K562 (cell line): ENCODE results near the gene HAUS5. TPM values are rescaled to one million over a fixed set of nuclear protein-coding genes. Genes with fewer than 3 reads are reported as not detected.

Experiments
- ATAC-seq: fragments of 200-7000 bp; cut with Tn5 transposase; 3 replicates; pipeline ENCODE4 v1.9.1; 2020; ENCODE audit warnings: moderate library complexity
- BruUV-seq: library from RNA; stranded (reverse); fragments of 400-500 nt; replicated peaks from 2 replicates; lab custom pipeline; 2021; lab: Mats Ljungman, UMichigan
- CTCF ChIA-PET: fragments of 300-600 bp; formaldehyde crosslinking; extraction: SDS; loops from one replicate; lab custom pipeline; 2021; ENCODE audit warnings: low intra/inter-chr PET ratio; lab: Yijun Ruan, JAX
- POLR2A ChIA-PET: fragments of 300-600, 350-650 bp; sonication (Branson Sonifier 250); formaldehyde crosslinking; extraction: SDS; loops from one replicate; lab custom pipeline; 2021; ENCODE audit warnings: antibody characterized with exemption, inconsistent platforms; lab: Yijun Ruan, JAX
- DNase-seq, 4 experiments: peaks; one replicate each; pipeline versions ENCODE4 v3.0.0 to v3.0.0-alpha.2; 2011 to 2018; ENCODE audit warnings: low spot score in 3 of 4, mixed read lengths in 3 of 4; ENCODE audit errors: extremely low read depth in 1 of 4
- FAIRE-seq: peaks from 2 replicates; lab custom pipeline; 2011; peaks lifted over from hg19 to GRCh38; lab: Jason Lieb, UNC
- H2AFZ ChIP-seq: 2 replicates; pipeline ENCODE4 v1.6.0; 2011; ENCODE audit warnings: low read depth, low read length, control low read depth, inconsistent platforms
- H3K27ac ChIP-seq: fragments of 200-600 bp; 3 replicates; pipeline ENCODE4 v1.8.0; 2011; ENCODE audit warnings: low read depth, mild to moderate bottlenecking, control low read depth, inconsistent platforms, low read length, moderate library complexity, mixed read lengths; ENCODE audit errors: extremely low read depth
- H3K27me3 ChIP-seq, 2 experiments: fragments of 300-600 bp in 1 of 2; 2 replicates in 1 of 2; 3 replicates in 1 of 2; pipeline versions ENCODE4 v1.6.0 to v1.8.0; 2011; ENCODE audit warnings: inconsistent platforms in 2 of 2, low read length in 2 of 2, mild to moderate bottlenecking in 1 of 2, mixed read lengths in 1 of 2, moderate library complexity in 1 of 2; ENCODE audit not compliant: control insufficient read depth in 2 of 2, insufficient read depth in 2 of 2
- H3K36me3 ChIP-seq: fragments of 300-600 bp; 3 replicates; pipeline ENCODE4 v1.8.0; 2011; ENCODE audit warnings: mild to moderate bottlenecking, low read length, inconsistent platforms; ENCODE audit not compliant: control insufficient read depth, insufficient read depth
- H3K4me1 ChIP-seq, 2 experiments: fragments of 200-600 bp in 1 of 2; replicated peaks in 1 of 2; 2 replicates in 1 of 2; 3 replicates in 1 of 2; pipeline versions ENCODE4 v1.5.1 to v1.8.0; 2011; ENCODE audit warnings: inconsistent platforms in 2 of 2, low read length in 2 of 2, mild to moderate bottlenecking in 1 of 2, mixed read lengths in 1 of 2, moderate library complexity in 1 of 2; ENCODE audit not compliant: control insufficient read depth in 2 of 2, insufficient read depth in 2 of 2
- H3K4me2 ChIP-seq: 2 replicates; pipeline ENCODE4 v1.6.1; 2011; ENCODE audit warnings: low read length, control low read depth, inconsistent platforms, mixed read lengths; ENCODE audit not compliant: insufficient read depth
- H3K4me3 ChIP-seq: fragments of 200-600 bp; sonication (generic), shearing (Covaris generic); 2 replicates; pipeline ENCODE4 v1.5.1; 2016; ENCODE audit warnings: control low read depth, inconsistent platforms
- H3K79me2 ChIP-seq: fragments of 200-600 bp; 3 replicates; pipeline ENCODE4 v1.8.0; 2011; ENCODE audit warnings: low read length, inconsistent platforms; ENCODE audit not compliant: control insufficient read depth, insufficient read depth
- H3K9ac ChIP-seq, 2 experiments: 2 replicates each; pipeline versions ENCODE4 v1.6.0 to v1.6.1; 2011; ENCODE audit warnings: low read depth in 2 of 2, low read length in 2 of 2, control low read depth in 1 of 2, inconsistent platforms in 1 of 2, mild to moderate bottlenecking in 1 of 2, mixed read lengths in 1 of 2; ENCODE audit not compliant: insufficient read depth in 1 of 2
- H3K9me1 ChIP-seq: one replicate; pipeline ENCODE4 v1.6.0; 2011; ENCODE audit warnings: inconsistent platforms, mild to moderate bottlenecking, low read length, moderate library complexity; ENCODE audit not compliant: control insufficient read depth, insufficient read depth
- H3K9me3 ChIP-seq: replicated peaks from 2 replicates; pipeline ENCODE4 v1.5.1; 2011; ENCODE audit warnings: low read depth, low read length, inconsistent platforms; ENCODE audit not compliant: control insufficient read depth, insufficient read depth
- H4K20me1 ChIP-seq: replicated peaks from 2 replicates; pipeline ENCODE4 v1.6.1; 2011; ENCODE audit warnings: low read length, inconsistent platforms, mixed read lengths; ENCODE audit not compliant: control insufficient read depth, insufficient read depth
- DDX20 ChIP-seq: fragments of 450-650 bp; IDR thresholded peaks from 2 replicates; pipeline ENCODE4 v1.6.1; 2016; ENCODE audit warnings: missing genetic modification characterization, low read depth, mild to moderate bottlenecking, missing compliant biosample characterization, moderate library complexity
- FOSL1 ChIP-seq: fragments of 200-800 bp; sonication (Bioruptor generic); conservative IDR thresholded peaks from 2 replicates; pipeline ENCODE4 v1.6.1; 2016; ENCODE audit warnings: missing genetic modification characterization, missing compliant biosample characterization
- HCFC1 ChIP-seq: IDR thresholded peaks from 2 replicates; pipeline ENCODE4 v1.6.1; 2012; ENCODE audit warnings: low read depth, low read length, improper control_type of control experiment
- KDM5B ChIP-seq: fragments of 200-600 bp; sonication (generic); IDR thresholded peaks from 2 replicates; pipeline ENCODE4 v1.6.1; 2012; ENCODE audit warnings: low read depth, mild to moderate bottlenecking, moderate library complexity, low read length, control low read depth, inconsistent platforms; ENCODE audit not compliant: insufficient replicate concordance
- KLF1 ChIP-seq: fragments of 450-650 bp; IDR thresholded peaks from 2 replicates; pipeline ENCODE4 v1.6.1; 2016; ENCODE audit warnings: missing genetic modification characterization, missing compliant biosample characterization
- LEF1 ChIP-seq: fragments of 450-650 bp; IDR thresholded peaks from 2 replicates; pipeline ENCODE4 v1.6.1; 2016; ENCODE audit warnings: mild to moderate bottlenecking
- MGA ChIP-seq: fragments of 450-650 bp; IDR thresholded peaks from 2 replicates; pipeline ENCODE4 v1.6.1; 2016; ENCODE audit warnings: mild to moderate bottlenecking, moderate library complexity
- PHTF2 ChIP-seq: fragments of 250-450 bp; sonication (Bioruptor Pico); IDR thresholded peaks from 2 replicates; pipeline ENCODE4 v1.5.0; 2021; ENCODE audit warnings: mild to moderate bottlenecking
- RB1 ChIP-seq: fragments of 450-650 bp; IDR thresholded peaks from 2 replicates; pipeline ENCODE4 v1.6.1; 2017; ENCODE audit warnings: low read depth, mild to moderate bottlenecking
- RUNX1 ChIP-seq: sonication (generic); IDR thresholded peaks from 2 replicates; pipeline ENCODE4 v1.6.1; 2016; ENCODE audit warnings: antibody characterized with exemption, low read depth
- SRSF3 ChIP-seq: fragments of 200-400 bp; formaldehyde crosslinking; IDR thresholded peaks from 2 replicates; pipeline ENCODE4 v1.6.1; 2016; ENCODE audit warnings: mild to moderate bottlenecking, low read length, moderate library complexity; ENCODE audit not compliant: insufficient read depth
- ZFP36 ChIP-seq: fragments of 150-350 bp; IDR thresholded peaks from 2 replicates; pipeline ENCODE4 v1.6.1; 2018; ENCODE audit warnings: low read length, low read depth; ENCODE audit not compliant: partially characterized antibody
- ZNF507 ChIP-seq: conservative IDR thresholded peaks from 2 replicates; pipeline ENCODE4 v1.6.1; 2017; ENCODE audit warnings: missing genetic modification characterization, missing compliant biosample characterization
- ZNF785 ChIP-seq: fragments of 250-450 bp; sonication (Bioruptor Pico); IDR thresholded peaks from 2 replicates; pipeline ENCODE4 v1.4.0; 2020; ENCODE audit warnings: mild to moderate bottlenecking
- WGBS: fragments of 100-300 bp; shearing (Covaris generic); methylation state at CpG from one replicate; pipeline ENCODE4 v1.1.6; 2016; ENCODE audit warnings: low coverage, mixed read lengths; ENCODE audit not compliant: insufficient coverage; ENCODE audit errors: missing lambda C conversion rate; 5-methylcytosine and 5-hydroxymethylcytosine counted together
- in situ Hi-C: fragments of 300-500 bp; cut with MboI; formaldehyde crosslinking; loops from 4 replicates; pipeline ENCODE4 v1.15.0; 2018; ENCODE audit warnings: inconsistent platforms, mixed read lengths
- intact Hi-C: fragments of 100-400 bp; cut with micrococcal nuclease; formaldehyde crosslinking; loops from 2 replicates; pipeline ENCODE4 v1.14.2; 2022
- polyA plus RNA-seq, 8 experiments: library from polyadenylated mRNA; depleted of rRNA in 4 of 8; stranded (reverse) in 5 of 8; unstranded in 3 of 8; fragments of >200 nt; fragmentation: Nextera tagmentation in 2 of 8; fragmentation: Illumina TruSeq in 1 of 8; extraction: Ambion mirVana in 2 of 8; extraction: Trizol in 1 of 8; gene quantifications; 2 replicates each; pipeline versions ENCODE4 v1.2.1 to v1.2.3, GENCODE V29; 2011 to 2014; ENCODE audit warnings: inconsistent platforms in 1 of 8, missing spikeins in 1 of 8
- total RNA-seq, 7 experiments: library from RNA; depleted of rRNA in 6 of 7; stranded (reverse); fragments of >200 nt in 6 of 7; fragmentation: Illumina TruSeq in 2 of 7; extraction: Trizol in 2 of 7; gene quantifications; 2 replicates each; pipeline versions ENCODE4 v1.2.1 to v1.2.3, GENCODE V29; 2011 to 2021; ENCODE audit warnings: low replicate concordance in 1 of 7

The HAUS5 gene
- total and polyA plus RNA-seq, 9 of the 15 experiments (the other 6 are each of a cell fraction or from before 2014, with no cell fraction given) = 3.5 to 41.3 (median 14.2) TPM

GRCh38 chr19:35587321-35587720 is 25.2 kb upstream of the HAUS5 start:
- no peak overlapping the region for H3K9ac ChIP-seq
- no peak for TF ChIP-seq FOSL1 (tag)
- no peak for TF ChIP-seq HCFC1
- no peak for TF ChIP-seq MGA
- TF ChIP-seq SRSF3 = no peak
- TF ChIP-seq RB1 = no peak
- TF ChIP-seq RUNX1 = no peak
- no peak for TF ChIP-seq PHTF2 (CRISPR knock-in tag)
- TF ChIP-seq KLF1 (tag) = no peak
- TF ChIP-seq ZNF785 (CRISPR knock-in tag) = no peak
- no peak for TF ChIP-seq KDM5B
- no peak for TF ChIP-seq ZFP36
- TF ChIP-seq DDX20 (tag) = no peak
- TF ChIP-seq ZNF507 = no peak
- no peak for TF ChIP-seq LEF1
- no peaks in the 10 kb centered on the region for H4K20me1 ChIP-seq
- no peaks in the 10 kb centered on the region for H3K9me1 ChIP-seq
- H2AFZ ChIP-seq = no peak overlapping the region
- FAIRE-seq (peak; percentile 57), ATAC-seq (no peak), DNase-seq (no peak)
- in situ Hi-C loops (no loop called here), intact Hi-C loops (no loop called here)
- ChIA-PET POLR2A (no interaction called here), CTCF (no interaction called here)
- H3K4me1 ChIP-seq = peaks cover 0 to 6% of the 10 kb centered on the region in 2 experiments; a peak in 3 of 5 replicates
- H3K27me3 ChIP-seq = peaks cover 4 to 16% of the 10 kb centered on the region in 2 experiments; a peak in 3 of 5 replicates
- H3K9me3 ChIP-seq = no peaks in the 10 kb centered on the region
- H3K4me3 ChIP-seq = no peak overlapping the region
- no peaks in the 10 kb centered on the region for H3K36me3 ChIP-seq
- H3K79me2 ChIP-seq = no peaks in the 10 kb centered on the region
- H3K4me2 ChIP-seq = no peak overlapping the region
- no peak overlapping the region for H3K27ac ChIP-seq
- no TSS peak for BruUV-seq
- WGBS = 0% methylated on average over 1 of the region's 1 CpG
